Bronchial epithelial cell (primary cell): ENCODE results near the gene CARS1. TPM values are rescaled to one million over a fixed set of nuclear protein-coding genes. Genes with fewer than 3 reads are reported as not detected.

Experiments
- DNase-seq: peaks from one replicate; pipeline ENCODE4 v3.0.0-alpha.2; 2010; ENCODE audit warnings: low read depth
- FAIRE-seq: peaks from 2 replicates; lab custom pipeline; 2011; peaks lifted over from hg19 to GRCh38; lab: Jason Lieb, UNC
- H3K27me3 ChIP-seq: 2 replicates; pipeline ENCODE4 v1.5.1; 2011; ENCODE audit warnings: low read length; ENCODE audit not compliant: control insufficient read depth, insufficient read depth
- H3K36me3 ChIP-seq: 2 replicates; pipeline ENCODE4 v1.5.1; 2011; ENCODE audit warnings: low read length; ENCODE audit not compliant: control insufficient read depth, insufficient read depth
- H3K4me3 ChIP-seq: 2 replicates; pipeline ENCODE4 v1.5.1; 2011; ENCODE audit warnings: mild to moderate bottlenecking, low read depth, low read length, control low read depth
- total RNA-seq: library from RNA; depleted of rRNA; stranded (reverse); fragments of >200 nt; gene quantifications from 2 replicates; pipeline ENCODE4 v1.2.1, GENCODE V29; 2014
- TF ChIP-seq, protein P1 (sequence below): IDR thresholded peaks from 2 replicates; pipeline ENCODE4 v1.5.1; 2011; ENCODE audit warnings: mild to moderate bottlenecking, moderate library complexity, low read length, control low read depth, inconsistent platforms; ENCODE audit not compliant: insufficient read depth, severe bottlenecking

The CARS1 gene
- total RNA-seq, 1 donor from 2014 or later, result 113 TPM

DNA sequence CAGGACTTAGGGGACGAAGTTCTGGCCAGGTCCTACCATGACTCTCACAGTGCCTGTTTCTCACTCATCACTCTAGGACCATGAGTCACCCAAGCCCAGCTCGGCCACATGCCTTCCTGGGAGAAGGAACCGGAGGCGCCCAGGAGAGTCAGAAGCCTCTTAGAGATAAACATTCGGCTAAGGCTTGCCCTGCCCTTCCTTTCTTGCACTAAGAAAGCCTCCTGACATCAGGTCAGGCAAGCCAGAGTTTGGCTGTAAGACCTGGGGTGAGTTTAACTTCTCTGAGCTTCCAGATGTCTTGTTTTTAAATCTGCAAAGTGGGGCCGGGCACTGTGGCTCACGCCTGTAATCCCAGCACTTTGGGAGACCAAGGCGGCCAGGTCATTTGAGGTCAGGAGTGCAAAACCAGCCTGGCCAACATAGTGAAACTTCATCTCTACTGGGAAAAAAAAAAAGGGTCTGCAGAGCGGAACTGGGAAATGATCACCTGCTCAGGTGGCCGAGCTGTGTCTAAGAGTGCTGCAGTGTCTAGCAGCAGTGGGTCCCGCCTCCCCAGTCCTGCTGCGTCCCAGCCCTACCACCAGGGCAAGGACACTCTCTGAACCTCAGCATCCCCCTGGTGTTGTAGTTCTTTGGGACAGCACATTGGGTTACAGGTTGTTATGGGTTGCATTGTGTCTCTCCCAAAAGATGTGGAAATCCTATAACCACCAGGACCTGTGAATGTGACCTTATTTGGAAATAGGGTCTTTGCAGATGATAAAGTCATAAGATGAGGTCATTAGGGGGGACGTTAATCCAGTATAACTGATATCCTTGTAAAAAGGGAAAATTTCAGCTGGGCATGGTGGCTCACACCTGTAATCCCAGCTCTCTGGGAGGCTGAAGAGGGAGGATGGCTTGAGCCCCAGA, 1.8 kb upstream of the CARS1 start:
- FAIRE-seq, result no peak
- TF ChIP-seq, protein P1, sequence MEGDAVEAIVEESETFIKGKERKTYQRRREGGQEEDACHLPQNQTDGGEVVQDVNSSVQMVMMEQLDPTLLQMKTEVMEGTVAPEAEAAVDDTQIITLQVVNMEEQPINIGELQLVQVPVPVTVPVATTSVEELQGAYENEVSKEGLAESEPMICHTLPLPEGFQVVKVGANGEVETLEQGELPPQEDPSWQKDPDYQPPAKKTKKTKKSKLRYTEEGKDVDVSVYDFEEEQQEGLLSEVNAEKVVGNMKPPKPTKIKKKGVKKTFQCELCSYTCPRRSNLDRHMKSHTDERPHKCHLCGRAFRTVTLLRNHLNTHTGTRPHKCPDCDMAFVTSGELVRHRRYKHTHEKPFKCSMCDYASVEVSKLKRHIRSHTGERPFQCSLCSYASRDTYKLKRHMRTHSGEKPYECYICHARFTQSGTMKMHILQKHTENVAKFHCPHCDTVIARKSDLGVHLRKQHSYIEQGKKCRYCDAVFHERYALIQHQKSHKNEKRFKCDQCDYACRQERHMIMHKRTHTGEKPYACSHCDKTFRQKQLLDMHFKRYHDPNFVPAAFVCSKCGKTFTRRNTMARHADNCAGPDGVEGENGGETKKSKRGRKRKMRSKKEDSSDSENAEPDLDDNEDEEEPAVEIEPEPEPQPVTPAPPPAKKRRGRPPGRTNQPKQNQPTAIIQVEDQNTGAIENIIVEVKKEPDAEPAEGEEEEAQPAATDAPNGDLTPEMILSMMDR, result peak; percentile 22
- DNase-seq, result peak; percentile 90

DNA sequence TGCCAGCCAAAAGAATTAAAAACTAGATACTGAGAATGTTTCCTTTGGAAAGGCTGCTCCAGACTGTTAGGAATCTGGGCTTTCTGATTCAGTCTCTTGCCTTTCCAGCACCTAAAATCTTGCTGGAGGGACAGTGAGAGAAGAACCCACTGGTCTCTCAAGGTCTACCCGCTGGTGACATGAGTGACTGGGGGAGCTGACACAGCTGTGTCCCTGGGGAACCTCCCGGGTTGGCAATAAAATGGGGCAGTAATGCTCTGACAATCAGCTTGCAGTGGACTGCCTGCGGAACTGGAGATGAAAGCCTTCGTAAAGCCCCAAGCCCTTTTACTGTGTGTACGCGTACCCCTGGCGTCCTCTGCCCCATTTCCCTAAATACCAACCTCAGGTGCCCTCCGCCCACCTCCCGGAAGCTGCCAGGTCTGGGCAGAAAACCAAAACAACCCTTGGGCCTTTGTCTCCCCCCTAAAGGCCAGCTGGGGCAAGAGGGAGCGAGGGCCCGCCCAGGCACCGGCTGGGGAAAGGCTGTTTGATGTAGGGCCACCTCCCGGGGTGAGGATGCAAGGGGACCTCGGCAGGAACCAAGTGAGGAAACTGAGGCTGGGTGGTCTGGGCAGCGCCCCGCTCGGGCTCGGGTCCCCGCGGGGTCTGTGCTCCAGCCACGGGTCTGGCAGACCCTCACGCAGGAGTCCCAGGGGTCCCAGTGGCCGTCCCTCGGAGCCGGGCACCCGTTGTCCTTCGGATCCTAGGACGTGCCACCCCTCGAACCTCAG, 741 bp downstream of the CARS1 start:
- Histone ChIP-seq H3K27me3 (no peaks in the 10 kb centered on the region), H3K4me3 (peak overlapping the region; percentile 88), H3K36me3 (peaks cover 20% of the 10 kb centered on the region)
- TF ChIP-seq, protein P1, result no peak
- no peak for FAIRE-seq
- peak; percentile 7 for DNase-seq

More for the DNA sequence above, 1.8 kb upstream of the CARS1 start:
- no peak overlapping the region for H3K4me3 ChIP-seq
- peaks cover 7% of the 10 kb centered on the region for H3K36me3 ChIP-seq
- H3K27me3 ChIP-seq, result no peaks in the 10 kb centered on the region

DNA sequence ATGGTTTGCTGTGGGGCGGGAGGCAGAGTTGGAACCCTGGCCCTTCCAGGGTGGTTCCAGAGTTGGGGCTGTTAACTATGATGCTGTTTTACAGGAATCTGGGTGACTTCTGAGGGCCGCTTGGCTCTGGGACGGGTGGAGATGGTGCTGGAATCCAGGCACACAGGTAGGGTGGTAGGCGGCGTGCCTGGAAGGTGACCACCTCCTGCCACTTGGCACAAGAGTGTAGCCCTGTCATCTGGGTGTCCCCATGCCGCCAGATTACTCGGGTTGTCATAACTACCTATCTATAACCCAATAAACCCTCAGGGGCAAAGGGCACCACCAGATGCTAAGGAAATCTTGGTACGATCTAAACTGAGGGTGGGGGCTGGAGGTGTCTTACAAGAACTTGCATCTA, 1.3 kb downstream of the CARS1 start:
- TF ChIP-seq, protein P1, result no peak
- peaks cover 20% of the 10 kb centered on the region for H3K36me3 ChIP-seq
- H3K4me3 ChIP-seq, result peak overlapping the region; percentile 88
- FAIRE-seq (no peak), DNase-seq (no peak)
- H3K27me3 ChIP-seq, result no peaks in the 10 kb centered on the region

DNA sequence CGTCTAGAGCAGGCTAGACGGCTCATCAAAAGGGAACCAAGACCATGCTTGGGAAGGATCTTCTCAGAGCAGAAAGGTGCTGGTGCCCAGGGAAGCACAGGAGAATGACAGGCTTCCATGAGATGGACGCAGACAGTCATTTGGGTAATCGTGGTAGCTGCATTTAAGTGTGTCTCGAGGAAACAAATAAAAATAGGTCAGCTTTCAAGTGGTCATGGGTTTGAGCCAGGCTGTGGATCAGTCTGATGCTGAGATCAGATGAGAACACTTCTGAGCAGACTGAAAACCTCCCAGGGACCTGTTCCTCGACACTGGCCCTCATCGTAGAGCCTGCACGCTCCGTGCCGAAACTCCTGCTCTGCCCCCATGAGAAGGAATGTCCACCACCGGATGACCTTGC, 4.7 kb downstream of the CARS1 start:
- Histone ChIP-seq H3K27me3 (no peaks in the 10 kb centered on the region), H3K4me3 (no peak overlapping the region), H3K36me3 (peaks cover 34% of the 10 kb centered on the region)
- DNase-seq, result no peak
- TF ChIP-seq, protein P1, result no peak
- FAIRE-seq, result no peak

DNA sequence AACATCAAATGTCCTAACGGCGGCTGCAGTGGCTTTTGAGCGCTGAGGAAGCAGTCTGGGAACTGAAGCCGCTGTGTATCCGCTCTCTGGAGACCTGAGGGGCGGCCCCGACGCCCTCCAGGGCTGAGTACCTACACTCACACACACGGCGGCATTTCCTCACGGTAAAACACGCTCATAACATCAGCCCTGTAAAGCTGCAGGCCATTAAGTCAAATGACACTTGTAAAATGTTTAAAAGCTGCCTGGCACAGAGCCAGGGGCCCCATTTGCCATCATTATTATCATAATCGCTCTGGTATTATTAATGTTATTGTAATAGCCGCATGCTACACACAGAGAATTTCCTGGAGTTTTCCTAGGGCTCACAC, 5.1 kb downstream of the CARS1 start:
- no peak for FAIRE-seq

More for the DNA sequence above, 5.1 kb downstream of the CARS1 start:
- no peak overlapping the region for H3K4me3 ChIP-seq
- DNase-seq, result no peak
- H3K27me3 ChIP-seq, result no peaks in the 10 kb centered on the region
- peaks cover 37% of the 10 kb centered on the region for H3K36me3 ChIP-seq
- TF ChIP-seq, protein P1, result no peak
